Endothelial cell of umbilical vein (primary cell): Measurements from ENCODE around the gene GBP7.

Experiments
- EZH2 ChIP-seq: IDR thresholded peaks from 2 replicates; pipeline ENCODE4 v1.6.1; 2012; ENCODE audit warnings: borderline replicate concordance, low read depth, mild to moderate bottlenecking, moderate library complexity, low read length, inconsistent platforms; ENCODE audit not compliant: severe bottlenecking
- FOS ChIP-seq: IDR thresholded peaks from 2 replicates; pipeline ENCODE4 v1.6.1; 2011; ENCODE audit warnings: mild to moderate bottlenecking, low read length, moderate library complexity, borderline replicate concordance; ENCODE audit not compliant: insufficient read depth
- GATA2 ChIP-seq: IDR thresholded peaks from 2 replicates; pipeline ENCODE4 v1.7.0; 2011; ENCODE audit warnings: low read depth, mild to moderate bottlenecking, moderate library complexity, mixed read lengths, low read length; ENCODE audit not compliant: insufficient read length, insufficient read depth
- JUN ChIP-seq: IDR thresholded peaks from 2 replicates; pipeline ENCODE4 v1.6.1; 2011; ENCODE audit warnings: borderline replicate concordance, low read depth; ENCODE audit not compliant: insufficient read length, insufficient read depth
- MYC ChIP-seq: IDR thresholded peaks from one replicate; pipeline ENCODE4 v1.6.1; 2011; ENCODE audit warnings: mild to moderate bottlenecking, low read depth, low read length
- POLR2A ChIP-seq: IDR thresholded peaks from 2 replicates; pipeline ENCODE4 v1.6.1; 2012; ENCODE audit warnings: low read depth, mild to moderate bottlenecking, control low read depth, low read length
- POLR2AphosphoS5 ChIP-seq: IDR thresholded peaks from 2 replicates; pipeline ENCODE4 v1.6.1; 2012; ENCODE audit warnings: low read depth, mild to moderate bottlenecking, control low read depth, low read length, moderate library complexity; ENCODE audit not compliant: insufficient read depth
- TF ChIP-seq, protein P1 (sequence below): IDR thresholded peaks from 2 replicates; pipeline ENCODE4 v1.6.1; 2011; ENCODE audit not compliant: insufficient read depth, insufficient read length
- TF ChIP-seq, protein P2 (sequence below), 2 donors: IDR thresholded peaks; 1 replicate in 1 of 2; 2 replicates in 1 of 2; pipeline ENCODE4 v1.5.1; 2011; ENCODE audit warnings: low read length in 2 of 2, mild to moderate bottlenecking in 2 of 2, moderate library complexity in 2 of 2, control low read depth in 1 of 2, inconsistent platforms in 1 of 2, low read depth in 1 of 2; ENCODE audit not compliant: insufficient read depth in 1 of 2; ENCODE audit errors: extremely low read depth in 1 of 2

DNA sequence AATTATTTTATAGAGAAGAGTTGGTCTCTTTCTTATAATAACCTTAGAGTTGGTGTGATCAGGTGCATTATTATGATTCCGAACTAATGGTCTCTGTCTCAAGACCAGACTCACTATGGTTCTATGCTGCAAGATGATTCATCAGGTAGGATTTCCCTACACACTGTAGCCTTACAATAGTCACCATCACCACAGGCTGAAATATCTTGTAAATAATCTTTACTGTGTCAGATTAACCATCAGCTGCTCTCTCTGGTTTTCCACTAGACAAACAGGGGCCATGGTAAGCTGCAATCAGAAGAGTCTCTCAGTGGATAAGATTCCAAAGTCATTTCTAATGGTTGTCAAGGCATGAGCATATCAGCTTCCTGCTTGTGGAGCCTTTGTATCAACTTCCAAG lies 27.4 kb upstream of the GBP7 start:
- TF ChIP-seq POLR2A: no peak
- TF ChIP-seq, protein P1, sequence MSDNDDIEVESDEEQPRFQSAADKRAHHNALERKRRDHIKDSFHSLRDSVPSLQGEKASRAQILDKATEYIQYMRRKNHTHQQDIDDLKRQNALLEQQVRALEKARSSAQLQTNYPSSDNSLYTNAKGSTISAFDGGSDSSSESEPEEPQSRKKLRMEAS: no peak
- no peak for TF ChIP-seq EZH2
- TF ChIP-seq GATA2: no peak
- TF ChIP-seq, protein P2, sequence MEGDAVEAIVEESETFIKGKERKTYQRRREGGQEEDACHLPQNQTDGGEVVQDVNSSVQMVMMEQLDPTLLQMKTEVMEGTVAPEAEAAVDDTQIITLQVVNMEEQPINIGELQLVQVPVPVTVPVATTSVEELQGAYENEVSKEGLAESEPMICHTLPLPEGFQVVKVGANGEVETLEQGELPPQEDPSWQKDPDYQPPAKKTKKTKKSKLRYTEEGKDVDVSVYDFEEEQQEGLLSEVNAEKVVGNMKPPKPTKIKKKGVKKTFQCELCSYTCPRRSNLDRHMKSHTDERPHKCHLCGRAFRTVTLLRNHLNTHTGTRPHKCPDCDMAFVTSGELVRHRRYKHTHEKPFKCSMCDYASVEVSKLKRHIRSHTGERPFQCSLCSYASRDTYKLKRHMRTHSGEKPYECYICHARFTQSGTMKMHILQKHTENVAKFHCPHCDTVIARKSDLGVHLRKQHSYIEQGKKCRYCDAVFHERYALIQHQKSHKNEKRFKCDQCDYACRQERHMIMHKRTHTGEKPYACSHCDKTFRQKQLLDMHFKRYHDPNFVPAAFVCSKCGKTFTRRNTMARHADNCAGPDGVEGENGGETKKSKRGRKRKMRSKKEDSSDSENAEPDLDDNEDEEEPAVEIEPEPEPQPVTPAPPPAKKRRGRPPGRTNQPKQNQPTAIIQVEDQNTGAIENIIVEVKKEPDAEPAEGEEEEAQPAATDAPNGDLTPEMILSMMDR (IDR thresholded peaks at IDR 0.05; ENCODE audit: extremely low read depth in 1 of 2, insufficient read depth in 1 of 2, low read depth in 1 of 2, low read length in 2 of 2): no peak
- TF ChIP-seq MYC: no peak
- no peak for TF ChIP-seq JUN
- TF ChIP-seq FOS: no peak
- no peak for TF ChIP-seq POLR2AphosphoS5
